Measurements from ENCODE around the gene B3GAT2. TPM values are rescaled to one million over a fixed set of nuclear protein-coding genes. Genes with fewer than 3 reads are reported as not detected.

B3GAT2 gene
- total RNA-seq, 1 experiment from 2014 or later = not detected

DNA sequence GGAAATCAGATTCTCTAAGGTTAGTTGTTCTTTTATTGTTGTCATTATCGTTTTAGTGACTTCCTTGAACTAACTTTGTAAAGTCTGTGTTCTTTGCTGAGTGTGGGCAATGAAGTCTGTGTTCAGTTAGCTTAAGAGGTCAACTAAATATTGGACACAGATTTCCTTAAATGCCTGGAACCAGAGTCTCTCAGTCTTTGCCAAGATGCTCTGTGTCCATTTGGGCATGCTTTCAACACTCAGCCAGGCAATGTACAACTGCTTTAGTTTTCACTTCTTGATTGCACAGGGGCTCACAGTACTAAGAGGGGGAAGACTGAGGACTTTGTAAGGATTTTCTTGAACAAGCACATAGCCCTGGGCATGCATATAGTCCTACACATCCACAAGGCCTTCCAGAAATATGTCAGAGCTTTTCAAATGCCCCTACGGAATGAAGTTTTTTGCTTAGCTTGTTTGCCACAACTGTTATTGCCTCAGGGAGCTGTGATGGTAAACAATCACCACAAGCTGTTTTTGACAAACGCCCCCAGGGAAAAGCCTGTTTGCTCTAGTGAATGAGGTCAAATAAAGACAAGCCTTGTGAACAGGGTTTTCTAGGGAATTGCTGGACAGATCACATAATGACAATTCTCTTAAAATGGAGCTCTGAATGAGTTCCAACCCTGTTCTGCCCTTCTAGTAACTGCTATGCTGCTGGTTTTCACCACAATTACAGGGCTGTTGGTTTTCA lies 82.5 kb downstream of the B3GAT2 start:
- H4K20me1 ChIP-seq (ENCODE audit: low read length) = no peaks in the 10 kb centered on the region
- H2AFZ ChIP-seq (ENCODE audit: low read length) = no peak overlapping the region
- no peak overlapping the region for H3K9ac ChIP-seq (ENCODE audit: low read length)
- no peaks in the 10 kb centered on the region for H3K27me3 ChIP-seq (ENCODE audit: low read length)
- no peak overlapping the region for H3K4me2 ChIP-seq (ENCODE audit: low read length)
- H3F3A ChIP-seq (ENCODE audit: low read length, unreplicated experiment) = no peaks in the 10 kb centered on the region
- H3K27ac ChIP-seq (ENCODE audit: low read length) = no peak overlapping the region
- POLR2A ChIA-PET (ENCODE audit: unreplicated experiment) = interaction anchor here (0.7 kb wide), 1 partner anchor 11 kb away, joined by 3 read pairs; no protein-coding TSS in a partner anchor
- intact Hi-C loops (cut with micrococcal nuclease) = no loop called here
- TF ChIP-seq EZH2phosphoT487 (IDR thresholded peaks at IDR 0.05; ENCODE audit: borderline replicate concordance, low read length) = no peak
- TF ChIP-seq, protein P1, sequence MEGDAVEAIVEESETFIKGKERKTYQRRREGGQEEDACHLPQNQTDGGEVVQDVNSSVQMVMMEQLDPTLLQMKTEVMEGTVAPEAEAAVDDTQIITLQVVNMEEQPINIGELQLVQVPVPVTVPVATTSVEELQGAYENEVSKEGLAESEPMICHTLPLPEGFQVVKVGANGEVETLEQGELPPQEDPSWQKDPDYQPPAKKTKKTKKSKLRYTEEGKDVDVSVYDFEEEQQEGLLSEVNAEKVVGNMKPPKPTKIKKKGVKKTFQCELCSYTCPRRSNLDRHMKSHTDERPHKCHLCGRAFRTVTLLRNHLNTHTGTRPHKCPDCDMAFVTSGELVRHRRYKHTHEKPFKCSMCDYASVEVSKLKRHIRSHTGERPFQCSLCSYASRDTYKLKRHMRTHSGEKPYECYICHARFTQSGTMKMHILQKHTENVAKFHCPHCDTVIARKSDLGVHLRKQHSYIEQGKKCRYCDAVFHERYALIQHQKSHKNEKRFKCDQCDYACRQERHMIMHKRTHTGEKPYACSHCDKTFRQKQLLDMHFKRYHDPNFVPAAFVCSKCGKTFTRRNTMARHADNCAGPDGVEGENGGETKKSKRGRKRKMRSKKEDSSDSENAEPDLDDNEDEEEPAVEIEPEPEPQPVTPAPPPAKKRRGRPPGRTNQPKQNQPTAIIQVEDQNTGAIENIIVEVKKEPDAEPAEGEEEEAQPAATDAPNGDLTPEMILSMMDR (conservative IDR thresholded peaks at IDR 0.05; ENCODE audit: low read depth, low read length) = no peak
- no peak for TF ChIP-seq EZH2 (IDR thresholded peaks at IDR 0.05; ENCODE audit: low read length, unreplicated experiment)
- H3K36me3 ChIP-seq (ENCODE audit: low read depth, low read length) = no peaks in the 10 kb centered on the region
- no peaks in the 10 kb centered on the region for H3K79me2 ChIP-seq (ENCODE audit: low read length)
- DNase-seq = no peak
- no peaks in the 10 kb centered on the region for H3K4me1 ChIP-seq (ENCODE audit: insufficient read depth, low read length)
- no TSS peak for BruUV-seq (replicated peaks)
- H3K9me2 ChIP-seq (replicated peaks; ENCODE audit: low read length) = no peaks in the 10 kb centered on the region
- H3K9me3 ChIP-seq (ENCODE audit: low read length) = 0 out of 2 replicates have a peak, but pooled peaks cover 3% of the 10 kb centered on the region
- no peak for ATAC-seq
- CTCF ChIA-PET = interaction anchor here (0.8 kb wide), 1 partner anchor 10 kb away, joined by 3 read pairs; no protein-coding TSS in a partner anchor
- H3K4me3 ChIP-seq (ENCODE audit: low read length) = no peak overlapping the region

GRCh38 chr6:70872469-70872868 lies 84.4 kb downstream of the B3GAT2 start:
- H3K4me3 ChIP-seq (ENCODE audit: low read length) = no peak overlapping the region
- H3K9me2 ChIP-seq (replicated peaks; ENCODE audit: low read length) = no peaks in the 10 kb centered on the region
- ChIA-PET POLR2A (ENCODE audit: unreplicated experiment) (no interaction called here), CTCF (no interaction called here)
- ATAC-seq (no peak), DNase-seq (no peak)
- no TSS peak for BruUV-seq (replicated peaks)
- 0 out of 2 replicates have a peak, but pooled peaks cover 3% of the 10 kb centered on the region for H3K9me3 ChIP-seq (ENCODE audit: low read length)
- H3K27ac ChIP-seq (ENCODE audit: low read length) = no peak overlapping the region
- TF ChIP-seq EZH2 (IDR thresholded peaks at IDR 0.05; ENCODE audit: low read length, unreplicated experiment) (no peak), EZH2phosphoT487 (IDR thresholded peaks at IDR 0.05; ENCODE audit: borderline replicate concordance, low read length) (no peak)
- TF ChIP-seq, protein P1 (conservative IDR thresholded peaks at IDR 0.05; ENCODE audit: low read depth, low read length) = no peak
- H3K27me3 ChIP-seq (ENCODE audit: low read length) = no peaks in the 10 kb centered on the region
- H3K79me2 ChIP-seq (ENCODE audit: low read length) = no peaks in the 10 kb centered on the region
- no peaks in the 10 kb centered on the region for H4K20me1 ChIP-seq (ENCODE audit: low read length)
- no peaks in the 10 kb centered on the region for H3K4me1 ChIP-seq (ENCODE audit: insufficient read depth, low read length)
- H2AFZ ChIP-seq (ENCODE audit: low read length) = no peak overlapping the region
- intact Hi-C loops (cut with micrococcal nuclease) = no loop called here
- no peaks in the 10 kb centered on the region for H3F3A ChIP-seq (ENCODE audit: low read length, unreplicated experiment)
- H3K9ac ChIP-seq (ENCODE audit: low read length) = no peak overlapping the region
- no peaks in the 10 kb centered on the region for H3K36me3 ChIP-seq (ENCODE audit: low read depth, low read length)
- no peak overlapping the region for H3K4me2 ChIP-seq (ENCODE audit: low read length)

DNA sequence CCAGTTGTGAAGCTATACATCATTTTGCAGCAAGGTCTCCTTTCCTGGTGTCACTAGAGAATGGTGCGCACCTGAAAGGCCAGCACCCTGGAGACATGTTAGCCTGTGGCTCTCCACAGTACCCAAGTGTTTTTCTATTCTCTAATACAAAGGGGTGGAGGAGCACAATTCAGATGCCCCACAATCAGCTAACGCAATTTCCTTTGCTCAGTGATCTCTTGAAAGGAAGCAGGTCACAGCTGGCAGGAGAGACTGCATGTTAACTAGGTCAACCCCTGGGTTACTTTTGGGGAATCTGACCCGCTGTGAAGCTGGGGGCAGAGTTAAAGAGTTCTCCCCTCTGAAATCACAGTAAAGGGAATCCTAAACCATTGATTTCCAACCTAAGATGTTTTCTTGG lies 92.5 kb downstream of the B3GAT2 start:
- Histone ChIP-seq H3K9ac (ENCODE audit: low read length) (no peak overlapping the region), H3K9me3 (ENCODE audit: low read length) (no peaks in the 10 kb centered on the region), H2AFZ (ENCODE audit: low read length) (no peak overlapping the region), H4K20me1 (ENCODE audit: low read length) (no peaks in the 10 kb centered on the region), H3K36me3 (ENCODE audit: low read depth, low read length) (no peaks in the 10 kb centered on the region), H3K4me3 (ENCODE audit: low read length) (no peak overlapping the region), H3K4me1 (ENCODE audit: insufficient read depth, low read length) (no peaks in the 10 kb centered on the region), H3K27me3 (ENCODE audit: low read length) (no peaks in the 10 kb centered on the region), H3K27ac (ENCODE audit: low read length) (no peak overlapping the region), H3K79me2 (ENCODE audit: low read length) (no peaks in the 10 kb centered on the region), H3K9me2 (replicated peaks; ENCODE audit: low read length) (no peaks in the 10 kb centered on the region), H3F3A (ENCODE audit: low read length, unreplicated experiment) (no peaks in the 10 kb centered on the region), H3K4me2 (ENCODE audit: low read length) (no peak overlapping the region)
- BruUV-seq (replicated peaks) = no TSS peak
- TF ChIP-seq, protein P1 (conservative IDR thresholded peaks at IDR 0.05; ENCODE audit: low read depth, low read length) = no peak
- TF ChIP-seq EZH2 (IDR thresholded peaks at IDR 0.05; ENCODE audit: low read length, unreplicated experiment) = no peak
- no peak for TF ChIP-seq EZH2phosphoT487 (IDR thresholded peaks at IDR 0.05; ENCODE audit: borderline replicate concordance, low read length)
- ATAC-seq = no peak
- intact Hi-C loops (cut with micrococcal nuclease) = no loop called here
- DNase-seq = no peak
- ChIA-PET CTCF (no interaction called here), POLR2A (ENCODE audit: unreplicated experiment) (no interaction called here)
